Endothelial cell of umbilical vein (primary cell): Measurements from ENCODE around the gene SCYL2. TPM values are rescaled to one million over a fixed set of nuclear protein-coding genes. Genes with fewer than 3 reads are reported as not detected.

Source experiments
- BruUV-seq: library from RNA; stranded (reverse); fragments of 400-500 nt; replicated peaks from 2 replicates; lab custom pipeline; 2021; lab: Mats Ljungman, UMichigan
- CTCF ChIA-PET: fragments of 300-600, 350-600 bp; sonication (Branson Sonifier 250); formaldehyde crosslinking; loops from one replicate; lab custom pipeline; 2021; ENCODE audit warnings: antibody characterized with exemption, inconsistent platforms; lab: Charles Lee
- POLR2A ChIA-PET: fragments of 300-600, 350-600 bp; sonication (Branson Sonifier 250); formaldehyde crosslinking; loops from one replicate; lab custom pipeline; 2021; ENCODE audit warnings: antibody characterized with exemption, inconsistent platforms; lab: Charles Lee
- DNase-seq: peaks from one replicate; pipeline ENCODE4 v3.0.0-alpha.2; 2011; ENCODE audit warnings: low read depth, low spot score
- FAIRE-seq: peaks from 2 replicates; lab custom pipeline; 2011; peaks lifted over from hg19 to GRCh38; lab: Jason Lieb, UNC
- H2AFZ ChIP-seq: 2 replicates; pipeline ENCODE4 v1.6.0; 2012; ENCODE audit warnings: low read depth, low read length, control low read depth, inconsistent platforms
- H3K27ac ChIP-seq: 2 replicates; pipeline ENCODE4 v1.5.1; 2011; ENCODE audit warnings: low read depth, mild to moderate bottlenecking, control low read depth, low read length, moderate library complexity; ENCODE audit not compliant: insufficient read depth
- H3K27me3 ChIP-seq, 2 experiments: 2 replicates each; pipeline versions ENCODE4 v1.6.0 to v1.6.1; 2011; ENCODE audit warnings: low read length in 2 of 2, mixed read lengths in 1 of 2; ENCODE audit not compliant: control insufficient read depth in 2 of 2, insufficient read depth in 2 of 2
- H3K36me3 ChIP-seq, 2 experiments: 2 replicates in 1 of 2; 3 replicates in 1 of 2; pipeline ENCODE4 v1.5.1; 2011; ENCODE audit warnings: low read length in 2 of 2, mild to moderate bottlenecking in 1 of 2, moderate library complexity in 1 of 2; ENCODE audit not compliant: control insufficient read depth in 2 of 2, insufficient read depth in 2 of 2; ENCODE audit errors: extremely low read depth in 1 of 2
- H3K4me1 ChIP-seq: 3 replicates; pipeline ENCODE4 v1.5.1; 2011; ENCODE audit warnings: mild to moderate bottlenecking, low read length; ENCODE audit not compliant: control insufficient read depth, insufficient read depth; ENCODE audit errors: extremely low read depth
- H3K4me2 ChIP-seq: 2 replicates; pipeline ENCODE4 v1.6.1; 2011; ENCODE audit warnings: low read length, control low read depth, mixed read lengths; ENCODE audit not compliant: insufficient read depth
- H3K4me3 ChIP-seq, 3 experiments: fragments of 200-600 bp in 1 of 3; sonication (generic), shearing (Covaris generic) in 1 of 3; replicated peaks in 1 of 3; 2 replicates each; pipeline ENCODE4 v1.5.1; 2011 to 2016; ENCODE audit warnings: control low read depth in 3 of 3, low read length in 3 of 3, mild to moderate bottlenecking in 2 of 3, inconsistent platforms in 1 of 3, low read depth in 1 of 3, moderate library complexity in 1 of 3; ENCODE audit not compliant: insufficient read depth in 1 of 3
- H3K79me2 ChIP-seq: 2 replicates; pipeline ENCODE4 v1.6.0; 2012; ENCODE audit warnings: low read length, inconsistent platforms; ENCODE audit not compliant: control insufficient read depth, insufficient read depth
- H3K9ac ChIP-seq: replicated peaks from 2 replicates; pipeline ENCODE3; 2011; ENCODE audit warnings: low read length, control low read depth; ENCODE audit not compliant: insufficient read depth; ENCODE audit errors: extremely low read depth
- H3K9me1 ChIP-seq: replicated peaks from 3 replicates; pipeline ENCODE4 v1.6.0; 2011; ENCODE audit warnings: mild to moderate bottlenecking, low read length; ENCODE audit not compliant: control insufficient read depth, insufficient read depth; ENCODE audit errors: extremely low read depth
- H3K9me3 ChIP-seq: replicated peaks from 2 replicates; pipeline ENCODE4 v1.5.1; 2012; ENCODE audit warnings: low read length, inconsistent platforms; ENCODE audit not compliant: control insufficient read depth, insufficient read depth
- H4K20me1 ChIP-seq: replicated peaks from 2 replicates; pipeline ENCODE3; 2011; ENCODE audit warnings: mild to moderate bottlenecking, low read length; ENCODE audit not compliant: control insufficient read depth, insufficient read depth; ENCODE audit errors: extremely low read depth
- EZH2 ChIP-seq: IDR thresholded peaks from 2 replicates; pipeline ENCODE4 v1.6.1; 2012; ENCODE audit warnings: borderline replicate concordance, low read depth, mild to moderate bottlenecking, moderate library complexity, low read length, inconsistent platforms; ENCODE audit not compliant: severe bottlenecking
- FOS ChIP-seq: IDR thresholded peaks from 2 replicates; pipeline ENCODE4 v1.6.1; 2011; ENCODE audit warnings: mild to moderate bottlenecking, low read length, moderate library complexity, borderline replicate concordance; ENCODE audit not compliant: insufficient read depth
- GATA2 ChIP-seq: IDR thresholded peaks from 2 replicates; pipeline ENCODE4 v1.7.0; 2011; ENCODE audit warnings: low read depth, mild to moderate bottlenecking, moderate library complexity, mixed read lengths, low read length; ENCODE audit not compliant: insufficient read length, insufficient read depth
- JUN ChIP-seq: IDR thresholded peaks from 2 replicates; pipeline ENCODE4 v1.6.1; 2011; ENCODE audit warnings: borderline replicate concordance, low read depth; ENCODE audit not compliant: insufficient read length, insufficient read depth
- MYC ChIP-seq: IDR thresholded peaks from one replicate; pipeline ENCODE4 v1.6.1; 2011; ENCODE audit warnings: mild to moderate bottlenecking, low read depth, low read length
- POLR2A ChIP-seq: IDR thresholded peaks from 2 replicates; pipeline ENCODE4 v1.6.1; 2012; ENCODE audit warnings: low read depth, mild to moderate bottlenecking, control low read depth, low read length
- POLR2AphosphoS5 ChIP-seq: IDR thresholded peaks from 2 replicates; pipeline ENCODE4 v1.6.1; 2012; ENCODE audit warnings: low read depth, mild to moderate bottlenecking, control low read depth, low read length, moderate library complexity; ENCODE audit not compliant: insufficient read depth
- dilution Hi-C: fragments of 300-500 bp; cut with MboI; formaldehyde crosslinking; loops from one replicate; pipeline ENCODE4 v1.15.0; 2019; ENCODE audit warnings: low sequenced_read_pairs; ENCODE audit not compliant: extremely low pct_ligation_motif_present
- intact Hi-C: fragments of 100-400 bp; cut with micrococcal nuclease; formaldehyde crosslinking; loops from one replicate; pipeline ENCODE4 v1.10.0; 2022
- polyA plus RNA-seq, 4 experiments: library from polyadenylated mRNA; depleted of rRNA in 3 of 4; stranded (reverse) in 3 of 4; unstranded in 1 of 4; fragments of >200 nt; gene quantifications; 2 replicates each; pipeline versions ENCODE4 v1.2.1 to v1.2.3, GENCODE V29; 2011 to 2012; ENCODE audit warnings: missing spikeins in 1 of 4
- total RNA-seq: library from RNA; stranded (reverse); gene quantifications from 2 replicates; pipeline ENCODE4 v1.2.3, GENCODE V29; 2021
- TF ChIP-seq, protein P1 (sequence below), 2 donors: IDR thresholded peaks; 1 replicate in 1 of 2; 2 replicates in 1 of 2; pipeline ENCODE4 v1.5.1; 2011; ENCODE audit warnings: low read length in 2 of 2, mild to moderate bottlenecking in 2 of 2, moderate library complexity in 2 of 2, control low read depth in 1 of 2, inconsistent platforms in 1 of 2, low read depth in 1 of 2; ENCODE audit not compliant: insufficient read depth in 1 of 2; ENCODE audit errors: extremely low read depth in 1 of 2

The SCYL2 gene
- total and polyA plus RNA-seq, 2 donors (not counting 3 experiments of a cell fraction or from before 2014, with no cell fraction given), result 12.5 to 41.4 TPM

DNA sequence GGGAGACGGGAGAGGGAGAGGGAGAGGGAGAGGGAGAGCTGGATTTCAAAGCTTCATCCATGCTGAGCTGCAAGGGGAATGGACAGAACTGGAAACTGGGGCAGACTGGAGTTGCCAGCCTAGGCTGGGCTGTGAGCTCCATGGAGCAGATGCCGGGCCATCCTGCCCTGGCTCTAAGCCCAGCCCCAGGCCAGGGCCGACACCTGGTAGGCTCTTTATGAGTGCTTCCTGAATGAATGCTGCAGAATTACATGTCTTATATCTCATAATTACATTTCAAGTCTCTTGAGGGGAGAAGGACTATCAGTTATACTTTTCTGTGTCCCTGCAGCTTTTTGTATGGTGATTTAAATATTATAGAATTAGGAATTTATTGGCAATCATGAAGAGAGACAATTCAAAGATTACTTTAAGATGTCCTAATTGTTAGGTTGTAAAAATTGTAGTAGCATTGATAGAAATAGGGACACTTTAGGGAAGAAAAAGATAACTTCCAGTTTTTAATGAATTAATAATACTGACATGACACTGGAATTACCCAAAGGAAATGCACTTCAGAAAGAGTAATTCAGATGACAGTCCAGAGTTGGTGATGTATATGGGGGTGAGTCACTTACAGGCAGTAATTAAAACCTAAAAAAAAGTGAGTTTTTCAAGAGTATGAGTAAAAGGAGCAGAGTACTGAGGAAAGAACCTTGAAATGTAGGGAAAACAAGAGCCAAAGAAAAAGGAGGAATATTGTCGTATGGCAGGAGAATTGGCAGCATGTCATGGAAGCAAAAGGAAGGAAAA, 29.0 kb downstream of the SCYL2 start:
- dilution Hi-C loops, result no loop called here
- FAIRE-seq, result no peak
- Histone ChIP-seq H4K20me1 (no peaks in the 10 kb centered on the region), H3K4me3 (no peak overlapping the region), H3K36me3 (peaks cover 0 to 3% of the 10 kb centered on the region in 2 experiments), H3K27me3 (no peaks in the 10 kb centered on the region), H2AFZ (no peak overlapping the region), H3K4me1 (no peaks in the 10 kb centered on the region), H3K9me1 (no peaks in the 10 kb centered on the region), H3K79me2 (no peaks in the 10 kb centered on the region), H3K4me2 (no peak overlapping the region), H3K9me3 (no peaks in the 10 kb centered on the region), H3K9ac (no peak overlapping the region), H3K27ac (no peak overlapping the region)
- intact Hi-C loops, result no loop called here
- ChIA-PET CTCF (interaction anchor here (1.2 to 1.5 kb wide), 2 partner anchors 20 to 109 kb away, joined by 3 to 4 read pairs; no protein-coding TSS in a partner anchor), POLR2A (interaction anchor here (0.5 kb wide), 1 partner anchor 15 kb away, joined by 4 read pairs; no protein-coding TSS in a partner anchor)
- BruUV-seq, result no TSS peak
- TF ChIP-seq FOS, result peak; percentile 53
- no peak for TF ChIP-seq POLR2AphosphoS5
- no peak for TF ChIP-seq EZH2
- no peak for TF ChIP-seq JUN
- no peak for TF ChIP-seq GATA2
- no peak for TF ChIP-seq MYC
- no peak for TF ChIP-seq POLR2A
- peak; percentile 29 for DNase-seq

DNA sequence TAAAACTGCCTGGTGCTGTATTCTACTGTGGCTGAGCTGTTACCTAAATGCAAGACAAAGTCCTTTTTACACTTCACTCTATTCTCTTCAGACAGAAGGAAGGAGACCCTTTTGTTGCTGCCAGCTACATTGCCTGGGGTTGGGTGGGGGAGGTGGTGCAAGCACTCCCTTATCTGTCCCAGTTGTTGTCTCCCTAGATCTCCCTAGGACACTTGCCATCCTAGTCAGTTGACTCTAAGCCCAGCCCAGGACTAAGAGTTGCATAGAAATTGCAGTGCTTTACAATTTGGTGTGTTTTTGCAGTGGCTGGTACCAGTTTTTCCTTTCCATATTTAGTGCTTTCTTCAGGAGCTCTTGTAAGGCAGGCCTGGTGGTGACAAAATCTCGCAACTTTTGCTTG, 35.1 kb downstream of the SCYL2 start:
- Histone ChIP-seq H3K9me3 (no peaks in the 10 kb centered on the region), H3K9me1 (no peaks in the 10 kb centered on the region), H3K36me3 (peaks cover 0 to 6% of the 10 kb centered on the region in 2 experiments), H3K9ac (no peak overlapping the region), H3K27me3 (no peaks in the 10 kb centered on the region), H3K4me3 (no peak overlapping the region), H4K20me1 (no peaks in the 10 kb centered on the region), H3K4me2 (no peak overlapping the region), H3K4me1 (no peaks in the 10 kb centered on the region), H3K27ac (no peak overlapping the region), H2AFZ (no peak overlapping the region), H3K79me2 (no peaks in the 10 kb centered on the region)
- ChIA-PET CTCF (no interaction called here), POLR2A (no interaction called here)
- intact Hi-C loops, result no loop called here
- no peak for DNase-seq
- no peak for FAIRE-seq
- no peak for TF ChIP-seq POLR2A
- TF ChIP-seq, protein P1, sequence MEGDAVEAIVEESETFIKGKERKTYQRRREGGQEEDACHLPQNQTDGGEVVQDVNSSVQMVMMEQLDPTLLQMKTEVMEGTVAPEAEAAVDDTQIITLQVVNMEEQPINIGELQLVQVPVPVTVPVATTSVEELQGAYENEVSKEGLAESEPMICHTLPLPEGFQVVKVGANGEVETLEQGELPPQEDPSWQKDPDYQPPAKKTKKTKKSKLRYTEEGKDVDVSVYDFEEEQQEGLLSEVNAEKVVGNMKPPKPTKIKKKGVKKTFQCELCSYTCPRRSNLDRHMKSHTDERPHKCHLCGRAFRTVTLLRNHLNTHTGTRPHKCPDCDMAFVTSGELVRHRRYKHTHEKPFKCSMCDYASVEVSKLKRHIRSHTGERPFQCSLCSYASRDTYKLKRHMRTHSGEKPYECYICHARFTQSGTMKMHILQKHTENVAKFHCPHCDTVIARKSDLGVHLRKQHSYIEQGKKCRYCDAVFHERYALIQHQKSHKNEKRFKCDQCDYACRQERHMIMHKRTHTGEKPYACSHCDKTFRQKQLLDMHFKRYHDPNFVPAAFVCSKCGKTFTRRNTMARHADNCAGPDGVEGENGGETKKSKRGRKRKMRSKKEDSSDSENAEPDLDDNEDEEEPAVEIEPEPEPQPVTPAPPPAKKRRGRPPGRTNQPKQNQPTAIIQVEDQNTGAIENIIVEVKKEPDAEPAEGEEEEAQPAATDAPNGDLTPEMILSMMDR (IDR thresholded peaks at IDR 0.05; ENCODE audit: extremely low read depth in 1 of 2, insufficient read depth in 1 of 2, low read depth in 1 of 2, low read length in 2 of 2), result no peak
- dilution Hi-C loops, result no loop called here
- no TSS peak for BruUV-seq
